HG02678 (cell line): ENCODE data around the gene GFY.
"Not testable (repeated sequence)": the region's sequence is repeated elsewhere in the genome, so short reads cannot be mapped to it uniquely, and the experiment has no call there.

Experiments used
- ATAC-seq: cut with Tn5 transposase; IDR thresholded peaks from one replicate; pipeline ENCODE4 v1.9.1; 2021; ENCODE audit warnings: mild to moderate bottlenecking, moderate library complexity; ENCODE audit not compliant: unreplicated experiment

GFY gene

DNA sequence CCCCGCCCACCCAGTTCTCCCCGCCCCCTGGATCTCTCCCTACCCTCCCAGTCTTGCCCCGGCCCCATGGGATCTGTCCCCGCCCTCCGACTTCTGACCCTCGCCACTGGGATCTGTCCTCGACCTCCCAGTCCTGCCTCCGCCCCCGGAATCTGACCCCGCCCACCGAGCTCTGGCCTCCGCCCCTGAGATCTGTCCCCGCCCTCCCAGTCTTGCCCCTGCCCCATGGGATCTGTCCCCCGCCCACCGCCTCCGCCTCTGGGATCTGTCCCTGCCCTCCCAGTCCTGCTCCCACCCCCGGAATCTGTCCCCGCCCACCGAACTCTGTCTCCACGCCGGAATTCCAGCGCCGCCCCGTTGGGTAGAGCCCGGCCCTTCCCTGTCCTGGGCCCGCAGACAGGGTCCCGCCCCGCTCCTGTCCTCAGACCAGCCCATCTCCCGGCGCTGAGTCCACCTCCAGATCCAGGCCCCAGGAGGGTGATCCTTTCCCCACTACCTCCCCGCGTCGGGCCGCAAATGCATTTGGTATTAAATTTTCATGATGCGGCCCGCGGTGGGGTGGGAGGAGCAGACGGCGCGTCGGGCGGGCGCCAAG, 17.7 kb downstream of the GFY start:
- peak; percentile 15 for ATAC-seq

DNA sequence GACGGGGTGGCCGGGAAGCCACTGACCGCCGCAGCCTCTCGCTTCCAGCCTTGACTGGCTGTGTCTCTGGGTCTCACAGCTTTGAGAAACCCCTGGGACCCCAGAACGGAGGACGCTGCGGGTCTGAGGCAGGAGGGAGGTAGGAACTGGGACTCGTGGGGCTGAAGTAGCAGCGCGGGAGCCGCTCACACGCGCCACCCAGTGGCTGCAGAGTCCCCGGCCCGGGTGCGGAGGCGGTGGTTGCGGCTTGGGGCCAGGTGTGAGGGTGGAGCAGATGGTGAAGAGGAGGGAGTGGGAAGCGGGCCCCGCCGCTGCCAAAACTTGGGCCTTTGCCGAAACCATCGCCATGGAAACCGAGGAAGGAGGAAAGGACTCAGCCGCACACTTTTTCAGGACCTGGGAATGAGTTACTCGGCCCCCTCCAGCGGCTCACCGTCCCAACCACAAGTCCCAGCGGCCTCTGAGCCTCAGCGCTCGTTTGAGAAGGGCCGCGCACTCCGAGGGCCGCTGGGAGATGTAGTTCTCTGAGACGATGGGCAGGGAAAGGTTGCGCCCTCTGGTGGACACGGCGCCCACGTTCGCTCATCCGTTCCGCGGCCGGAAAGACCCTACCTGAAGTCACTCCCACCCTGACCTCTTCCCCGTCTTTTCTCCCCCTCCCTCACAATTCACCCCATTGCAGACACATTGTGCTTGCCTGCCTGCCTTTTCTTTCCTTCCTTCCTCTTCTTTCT, 18.3 kb downstream of the GFY start:
- ATAC-seq: peak; percentile 81

DNA sequence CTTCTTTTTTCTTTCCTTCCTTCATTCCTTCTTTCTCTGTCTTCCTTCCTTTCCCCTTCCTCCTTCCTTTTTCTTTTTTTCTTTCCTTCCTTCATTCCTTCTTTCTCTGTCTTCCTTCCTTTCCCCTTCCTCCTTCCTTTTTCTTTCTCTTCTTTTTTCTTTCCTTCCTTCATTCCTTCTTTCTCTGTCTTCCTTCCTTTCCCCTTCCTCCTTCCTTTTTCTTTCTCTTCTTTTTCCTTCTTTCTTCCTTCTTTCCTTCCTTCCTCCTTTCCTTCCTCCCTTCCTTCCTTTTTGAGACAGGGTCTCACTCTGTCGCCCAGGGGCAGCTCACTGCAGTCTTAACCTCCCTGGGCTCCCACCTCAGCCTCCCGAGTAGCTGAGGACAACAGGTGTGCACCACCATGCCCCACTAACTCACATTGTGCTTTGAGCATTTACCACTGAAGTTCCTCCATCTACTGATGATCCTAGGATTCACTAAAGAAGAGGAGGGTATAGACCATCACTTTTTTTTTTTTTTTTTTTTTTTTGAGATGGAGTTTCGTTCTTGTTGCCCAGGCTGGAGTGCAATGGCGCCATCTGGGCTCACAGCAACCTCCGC, 19.0 kb downstream of the GFY start:
- not testable (repeated sequence) for ATAC-seq

DNA sequence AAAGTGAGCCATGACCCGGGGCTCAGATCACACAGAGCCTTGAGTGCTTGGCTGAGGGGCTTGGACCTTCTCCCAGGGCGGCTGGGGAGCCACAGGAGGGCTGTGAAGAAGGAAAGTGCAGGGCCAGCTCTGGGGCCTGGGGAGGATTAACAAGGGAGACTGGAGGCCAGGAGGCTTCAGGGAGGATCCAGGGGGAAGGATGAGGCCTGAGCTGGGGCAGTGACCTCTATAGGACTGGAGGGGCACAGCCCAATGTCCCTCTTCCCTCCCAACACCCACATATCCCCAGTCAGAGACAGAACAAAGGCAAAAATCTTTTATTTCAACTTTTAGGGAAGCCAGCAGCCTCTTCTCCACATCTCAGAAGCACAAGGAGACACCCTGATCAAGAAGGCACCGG, 20.8 kb downstream of the GFY start:
- ATAC-seq: no peak

DNA sequence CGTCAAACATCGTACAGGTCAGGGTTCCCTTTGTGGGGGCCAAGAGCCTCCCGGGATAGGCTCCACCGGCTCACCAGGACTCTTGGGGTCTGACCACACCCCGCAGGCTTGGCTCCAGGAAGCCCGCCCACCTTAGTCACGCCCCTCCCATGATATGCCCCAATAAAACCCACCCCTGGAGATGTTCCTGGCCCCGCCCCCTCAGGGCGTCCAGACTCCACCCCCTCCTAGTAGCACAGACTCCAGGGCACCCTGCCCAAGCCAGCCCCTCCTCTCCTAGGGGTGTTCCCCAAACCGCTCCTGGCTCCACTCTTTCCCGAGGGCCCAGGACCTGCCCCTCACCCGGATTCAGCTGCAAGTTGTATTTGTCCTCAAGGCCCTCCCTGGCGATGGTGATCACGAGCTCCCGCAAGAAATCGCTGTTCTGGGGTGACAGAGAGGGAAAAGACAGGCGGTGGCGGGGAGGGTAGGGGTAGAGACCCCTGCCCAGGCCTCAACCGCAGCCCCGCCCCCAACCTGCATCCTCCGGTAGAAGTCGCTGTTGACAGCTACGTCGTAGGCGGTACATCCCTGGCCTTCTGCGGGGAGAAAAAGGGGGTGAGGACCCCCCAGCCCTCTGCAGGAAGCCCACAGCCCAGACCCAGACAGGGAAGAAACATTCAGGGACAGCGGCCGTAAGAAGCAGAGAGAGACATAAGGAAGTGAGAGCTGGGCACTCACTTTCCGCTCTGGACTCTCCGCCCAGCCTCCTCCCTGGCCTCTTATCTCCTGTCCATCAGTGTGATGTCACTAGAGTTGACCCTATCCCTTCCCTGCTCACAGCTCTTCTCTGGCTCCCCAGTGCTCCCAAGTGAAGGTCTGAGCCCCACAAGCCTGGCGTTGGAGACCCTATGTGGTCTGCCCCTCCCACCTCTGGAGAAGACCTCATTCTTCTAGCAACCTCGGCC, 22.6 kb downstream of the GFY start:
- ATAC-seq: no peak

DNA sequence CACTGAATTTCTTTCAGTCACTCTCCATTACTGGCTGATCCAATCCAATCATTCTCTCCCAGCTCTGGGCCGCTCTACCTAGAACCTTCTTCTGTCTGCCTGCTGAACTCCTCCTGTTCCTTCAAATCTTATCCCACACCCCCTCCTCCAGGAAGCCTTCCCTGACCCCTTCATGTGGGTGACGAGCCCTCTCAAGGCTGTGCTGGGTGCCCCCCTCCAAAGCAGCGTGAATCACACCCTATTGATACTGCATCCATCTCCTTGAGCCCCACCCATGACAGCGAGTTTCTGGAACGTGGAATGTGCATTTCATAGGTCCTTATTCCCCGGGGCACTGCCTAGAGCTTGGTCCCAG, 23.2 kb downstream of the GFY start:
- ATAC-seq: no peak

DNA sequence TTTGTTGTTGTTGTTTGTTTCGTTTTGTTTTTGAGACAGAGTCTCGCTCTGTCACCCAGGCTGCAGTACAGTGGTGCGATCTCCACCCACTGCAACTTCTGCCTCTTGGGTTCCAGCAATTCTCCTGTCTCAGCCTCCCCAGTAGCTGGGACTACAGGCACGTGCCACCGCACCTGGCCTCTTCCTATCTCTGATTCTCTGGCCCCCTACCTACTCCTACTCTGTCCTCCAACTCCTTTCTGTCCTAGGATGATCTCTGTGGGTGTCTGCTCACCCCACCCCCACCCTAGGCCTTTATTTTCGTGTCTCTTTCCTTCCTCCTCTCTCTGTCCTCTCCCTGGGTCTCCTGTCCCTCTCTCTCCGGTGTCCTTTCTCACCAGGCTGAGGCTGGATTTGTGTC, 25.2 kb downstream of the GFY start:
- ATAC-seq: no peak

DNA sequence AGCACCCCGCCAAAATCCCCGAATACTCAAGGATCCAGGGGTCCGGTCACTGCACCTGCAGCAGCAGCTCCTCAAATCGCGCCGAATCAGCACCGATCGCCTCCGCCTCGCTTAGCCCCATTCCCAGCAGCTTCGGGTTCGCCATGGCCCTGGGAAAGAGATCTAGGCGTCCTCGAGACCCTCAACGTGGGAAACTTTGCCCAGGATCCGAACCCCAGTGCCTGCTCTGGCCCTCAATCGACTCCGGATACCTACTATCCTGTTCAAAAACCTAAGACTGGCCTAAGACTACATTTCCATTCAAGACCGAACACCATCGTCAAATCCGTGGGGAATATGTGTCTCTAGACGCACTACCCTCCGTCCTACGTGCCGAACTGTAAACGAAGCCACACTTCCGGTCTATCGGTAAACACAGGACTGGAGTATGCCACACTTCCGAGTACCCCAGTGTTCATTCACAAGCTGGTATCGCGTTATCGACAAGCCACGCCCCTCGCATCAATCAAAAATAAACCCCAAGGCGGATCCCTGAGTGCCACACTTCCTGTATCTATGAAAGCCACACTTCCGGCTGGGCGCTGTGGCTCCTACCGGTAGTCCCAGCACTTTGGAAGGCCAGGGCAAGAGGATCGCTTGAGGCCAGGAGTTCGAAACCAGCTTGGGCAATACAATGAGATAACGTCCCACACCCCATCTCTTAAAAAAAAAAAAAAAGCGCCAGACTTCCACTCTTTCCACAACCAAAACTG, 26.4 kb downstream of the GFY start, which contains the start of gene PIH1D1:
Gene PIH1D1 (minus strand): TSS at position 385 of the 752 bp plus-strand sequence. CDS start 240 bp downstream, at position 145.
- ATAC-seq: peak; percentile 57

DNA sequence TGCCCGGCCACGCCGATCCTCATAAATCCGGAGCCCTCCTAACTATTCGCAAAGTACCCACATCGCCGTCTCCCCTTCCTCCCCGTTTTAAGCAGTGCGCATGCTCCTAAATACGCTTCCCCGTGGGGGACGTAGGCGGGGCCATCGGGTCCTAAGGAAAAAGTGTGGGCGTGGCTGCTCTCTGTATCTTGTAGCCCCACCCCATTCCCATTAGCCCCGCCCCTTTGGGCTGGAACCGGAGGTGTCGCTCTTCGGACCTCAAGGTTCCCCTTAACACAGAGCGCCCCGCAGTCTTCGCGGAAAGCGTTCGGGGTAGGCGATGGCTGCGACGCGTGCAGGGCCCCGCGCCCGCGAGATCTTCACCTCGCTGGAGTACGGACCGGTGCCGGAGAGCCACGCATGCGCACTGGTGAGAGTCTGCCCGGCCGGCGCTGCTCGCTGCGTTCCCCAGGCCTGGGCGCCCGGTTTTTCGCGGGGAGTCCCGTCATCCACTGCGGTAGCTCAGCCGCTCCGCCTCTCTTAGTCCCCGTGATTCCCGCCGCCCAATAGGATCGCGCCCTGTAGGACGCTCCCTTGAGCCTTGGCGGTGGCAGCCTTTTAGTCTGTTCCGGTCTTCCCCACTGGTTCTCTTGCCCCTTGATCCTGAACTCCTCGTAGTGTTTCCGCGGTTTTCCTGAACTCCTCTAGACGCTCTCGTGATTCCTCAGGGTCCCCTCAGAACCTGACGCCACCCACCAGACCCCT, 28.0 kb downstream of the GFY start, which contains the start of gene ALDH16A1:
Gene ALDH16A1 (plus strand): TSS at position 213 of the 744 bp plus-strand sequence. CDS start 107 bp downstream, at position 320.
- peak; percentile 80 for ATAC-seq

DNA sequence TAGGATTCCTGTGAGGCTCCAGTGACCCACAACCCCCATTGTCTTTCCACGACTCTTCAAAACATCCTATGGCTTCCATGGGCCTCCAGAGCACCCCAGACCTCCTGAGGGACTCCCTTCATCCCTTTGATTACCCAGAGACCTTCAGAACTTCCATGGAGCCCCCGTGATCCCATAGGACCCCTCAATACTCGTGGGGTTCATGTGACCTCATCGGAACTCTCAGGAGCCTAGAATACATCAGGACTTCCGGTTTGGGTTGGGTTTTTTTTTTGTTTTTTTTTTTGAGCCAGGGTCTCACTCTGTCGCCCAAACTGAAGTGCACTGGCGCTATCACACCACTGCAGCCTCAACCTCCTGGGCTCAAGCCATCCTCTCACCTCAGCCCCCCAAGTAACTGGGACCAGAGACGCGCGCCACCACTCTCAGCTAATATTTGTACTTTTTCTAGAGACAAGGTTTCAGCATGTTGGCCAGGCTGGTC, 28.6 kb downstream of the GFY start:
- no peak for ATAC-seq

DNA sequence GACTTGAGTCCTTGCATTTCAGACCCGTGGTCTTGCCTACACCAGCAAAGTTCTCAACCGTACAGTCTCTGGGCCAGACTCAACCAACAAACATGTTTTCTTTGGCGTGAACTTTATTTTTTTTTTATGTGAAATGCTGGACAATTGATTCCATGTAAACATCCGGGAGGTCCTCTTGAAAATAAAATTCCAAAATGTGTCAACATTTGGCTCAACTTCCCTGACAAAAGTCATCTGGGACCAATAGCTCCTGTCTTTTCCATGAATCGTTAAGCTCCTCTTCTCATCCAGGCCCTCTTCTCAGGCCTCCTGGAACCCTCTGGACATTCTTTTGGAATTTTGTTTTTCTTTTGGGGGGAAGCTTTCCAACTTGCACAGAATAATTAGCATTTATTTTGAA, 30.6 kb downstream of the GFY start:
- ATAC-seq: no peak

DNA sequence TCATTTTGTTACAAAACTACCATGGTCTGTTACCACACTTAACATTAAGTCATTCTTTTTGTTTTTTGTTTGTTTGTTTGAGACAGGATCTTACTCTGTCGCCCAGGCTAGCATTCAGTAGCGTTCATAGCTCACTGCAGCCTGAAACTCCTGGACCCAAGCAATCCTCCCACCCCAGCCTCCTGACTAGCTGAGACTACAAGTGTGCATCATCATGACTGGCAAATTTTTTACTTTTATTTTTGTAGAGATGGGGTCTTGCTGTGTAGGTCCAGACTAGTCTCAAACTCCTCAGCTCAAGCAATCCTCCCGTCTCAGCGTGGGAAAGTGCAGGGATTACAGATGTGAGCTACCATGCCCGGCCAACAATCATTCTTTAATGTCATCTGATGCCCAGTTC, 31.1 kb downstream of the GFY start:
- no peak for ATAC-seq

DNA sequence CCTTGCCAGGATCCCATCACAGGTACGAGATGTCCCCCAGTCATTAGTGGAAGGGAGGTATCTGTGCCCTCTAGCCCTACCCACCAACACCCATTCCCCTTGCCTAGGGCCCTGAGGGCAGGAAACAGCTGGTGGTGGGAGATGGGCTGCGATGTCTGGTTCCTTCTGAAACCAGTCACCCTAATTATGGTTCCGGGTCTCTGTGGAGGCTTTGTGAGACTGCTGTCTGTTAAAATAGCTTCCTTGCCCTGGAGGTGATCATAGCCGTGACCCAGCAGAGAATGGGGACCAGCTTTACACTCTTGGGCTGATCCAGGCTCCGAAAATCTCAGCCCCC, 33.3 kb downstream of the GFY start:
- ATAC-seq: no peak

DNA sequence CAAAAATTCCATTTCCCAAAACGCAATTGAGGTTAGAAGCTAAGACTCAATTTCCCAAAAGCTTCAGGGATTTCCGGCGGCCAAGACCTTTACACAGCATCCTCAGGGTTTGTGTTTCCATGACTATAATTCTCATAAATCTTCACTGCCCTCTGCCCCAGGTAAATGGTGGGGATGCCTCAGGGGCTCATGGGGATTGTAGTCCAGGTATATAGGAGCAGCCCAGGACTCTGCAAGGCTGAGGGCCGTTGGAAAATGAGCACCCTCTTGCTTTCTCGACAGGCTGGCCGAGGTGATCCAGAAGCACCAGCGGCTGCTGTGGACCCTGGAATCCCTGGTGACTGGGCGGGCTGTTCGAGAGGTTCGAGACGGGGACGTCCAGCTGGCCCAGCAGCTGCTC, 34.2 kb downstream of the GFY start:
- no peak for ATAC-seq

DNA sequence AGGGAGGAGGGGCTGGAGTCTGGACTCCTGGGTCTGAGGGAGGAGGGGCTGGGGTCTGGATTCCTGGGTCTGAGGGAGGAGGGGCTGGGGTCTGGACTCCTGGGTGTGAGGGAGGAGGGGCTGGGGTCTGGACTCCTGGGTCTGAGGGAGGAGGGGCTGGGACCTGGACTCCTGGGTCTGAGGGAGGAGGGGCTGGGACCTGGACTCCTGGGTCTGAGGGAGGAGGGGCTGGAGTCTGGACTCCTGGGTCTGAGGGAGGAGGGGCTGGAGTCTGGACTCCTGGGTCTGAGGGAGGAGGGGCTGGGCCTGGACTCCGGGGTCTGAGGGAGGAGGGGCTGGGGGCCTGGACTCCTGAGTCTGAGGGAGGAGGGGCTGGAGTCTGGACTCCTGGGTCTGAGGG, 35.9 kb downstream of the GFY start:
- not testable (repeated sequence) for ATAC-seq

DNA sequence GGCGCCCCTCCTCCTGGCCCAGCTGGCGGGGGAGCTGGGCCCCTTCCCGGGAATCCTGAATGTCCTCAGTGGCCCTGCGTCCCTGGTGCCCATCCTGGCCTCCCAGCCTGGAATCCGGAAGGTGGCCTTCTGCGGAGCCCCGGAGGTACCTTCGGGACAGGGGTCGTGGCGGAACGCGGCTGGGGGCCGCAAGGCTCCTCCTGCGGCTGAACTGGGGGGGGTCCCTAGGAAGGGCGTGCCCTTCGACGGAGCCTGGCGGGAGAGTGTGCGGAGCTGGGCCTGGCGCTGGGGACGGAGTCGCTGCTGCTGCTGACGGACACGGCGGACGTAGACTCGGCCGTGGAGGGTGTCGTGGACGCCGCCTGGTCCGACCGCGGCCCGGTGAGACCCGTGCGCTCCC, 36.5 kb downstream of the GFY start:
- no peak for ATAC-seq

DNA sequence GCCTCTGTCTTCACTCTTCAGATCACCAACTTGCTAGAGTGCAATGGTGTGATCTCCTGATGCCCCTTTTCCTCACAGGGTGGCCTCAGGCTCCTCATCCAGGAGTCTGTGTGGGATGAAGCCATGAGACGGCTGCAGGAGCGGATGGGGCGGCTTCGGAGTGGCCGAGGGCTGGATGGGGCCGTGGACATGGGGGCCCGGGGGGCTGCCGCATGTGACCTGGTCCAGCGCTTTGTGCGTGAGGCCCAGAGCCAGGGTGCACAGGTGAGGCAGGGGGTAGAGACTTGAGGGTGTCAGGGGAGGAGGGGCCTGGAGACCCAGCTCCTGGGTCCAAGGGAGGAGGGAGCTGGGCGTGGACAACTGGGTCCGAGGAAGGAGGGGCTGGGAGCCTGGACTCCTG, 37.3 kb downstream of the GFY start:
- ATAC-seq: no peak

DNA sequence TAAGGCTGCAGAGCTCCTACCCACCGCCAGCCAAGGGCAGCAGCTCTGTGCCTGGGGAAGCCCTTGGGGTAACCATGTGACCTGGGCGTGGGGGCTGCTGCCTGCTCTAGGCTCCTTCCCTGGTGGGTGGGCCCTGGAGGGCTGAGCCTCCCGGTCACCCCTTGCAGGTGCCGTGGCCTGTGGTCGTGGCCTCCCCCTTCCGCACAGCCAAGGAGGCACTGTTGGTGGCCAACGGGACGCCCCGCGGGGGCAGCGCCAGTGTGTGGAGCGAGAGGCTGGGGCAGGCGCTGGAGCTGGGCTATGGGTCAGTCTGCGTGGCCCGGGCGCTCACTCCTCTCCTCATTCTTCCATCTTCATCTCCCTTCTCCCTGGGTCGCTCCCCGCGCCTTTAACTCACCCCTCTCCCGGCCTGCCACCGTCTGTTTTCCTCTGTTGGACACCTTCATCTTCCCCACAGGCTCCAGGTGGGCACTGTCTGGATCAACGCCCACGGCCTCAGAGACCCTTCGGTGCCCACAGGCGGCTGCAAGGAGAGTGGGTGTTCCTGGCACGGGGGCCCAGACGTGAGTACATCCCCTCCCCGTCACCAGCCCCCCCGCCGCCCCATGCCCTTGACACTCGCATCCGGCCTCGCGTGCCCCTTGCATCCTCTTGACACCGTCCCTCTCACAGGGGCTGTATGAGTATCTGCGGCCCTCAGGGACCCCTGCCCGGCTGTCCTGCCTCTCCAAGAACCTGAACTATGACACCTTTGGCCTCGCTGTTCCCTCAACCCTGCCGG, 39.0 kb downstream of the GFY start:
- no peak for ATAC-seq

DNA sequence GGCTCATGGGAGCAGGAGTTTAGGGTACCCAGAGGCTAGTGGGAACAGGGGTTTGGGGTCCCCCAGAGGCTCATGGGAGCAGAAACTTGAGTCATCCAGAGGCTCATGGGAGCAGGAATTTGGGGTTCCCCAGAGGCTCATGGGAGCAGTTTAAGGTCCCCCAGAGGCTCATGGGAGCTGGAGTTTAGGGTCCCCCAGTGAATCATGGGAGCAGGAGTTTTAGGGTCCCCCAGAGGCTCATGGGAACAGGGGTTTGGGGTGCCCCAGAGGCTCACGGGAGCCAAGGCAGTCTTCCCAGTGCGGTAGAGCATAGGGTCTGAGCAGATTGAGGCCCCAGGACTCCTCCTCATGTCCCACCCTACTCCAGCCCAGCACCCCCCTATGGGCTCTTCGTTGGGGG, 40.2 kb downstream of the GFY start:
- ATAC-seq: no peak
